ENCODE measurements around the gene RNF141.

DNA sequence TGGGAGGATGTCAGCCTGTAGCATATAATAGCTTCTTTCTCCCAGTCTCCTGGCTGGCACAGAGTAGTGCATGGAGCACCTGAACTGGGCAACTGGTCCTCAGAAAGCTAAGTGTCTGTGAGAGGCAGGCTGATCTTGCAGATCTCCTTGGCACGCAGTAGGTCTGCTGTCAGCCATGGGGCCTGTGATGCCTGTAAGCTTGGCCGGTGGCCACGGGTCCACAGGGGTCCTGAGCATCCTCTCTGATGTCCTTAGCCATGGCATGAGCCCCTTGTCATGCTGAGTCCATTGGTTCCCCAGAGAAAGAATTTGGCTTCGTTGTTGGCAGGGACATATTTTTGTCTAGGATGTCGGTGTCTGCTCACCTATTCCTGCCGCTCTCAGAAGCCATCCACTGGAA lies 61.0 kb downstream of the RNF141 start:
- TF ChIP-seq, protein P1, sequence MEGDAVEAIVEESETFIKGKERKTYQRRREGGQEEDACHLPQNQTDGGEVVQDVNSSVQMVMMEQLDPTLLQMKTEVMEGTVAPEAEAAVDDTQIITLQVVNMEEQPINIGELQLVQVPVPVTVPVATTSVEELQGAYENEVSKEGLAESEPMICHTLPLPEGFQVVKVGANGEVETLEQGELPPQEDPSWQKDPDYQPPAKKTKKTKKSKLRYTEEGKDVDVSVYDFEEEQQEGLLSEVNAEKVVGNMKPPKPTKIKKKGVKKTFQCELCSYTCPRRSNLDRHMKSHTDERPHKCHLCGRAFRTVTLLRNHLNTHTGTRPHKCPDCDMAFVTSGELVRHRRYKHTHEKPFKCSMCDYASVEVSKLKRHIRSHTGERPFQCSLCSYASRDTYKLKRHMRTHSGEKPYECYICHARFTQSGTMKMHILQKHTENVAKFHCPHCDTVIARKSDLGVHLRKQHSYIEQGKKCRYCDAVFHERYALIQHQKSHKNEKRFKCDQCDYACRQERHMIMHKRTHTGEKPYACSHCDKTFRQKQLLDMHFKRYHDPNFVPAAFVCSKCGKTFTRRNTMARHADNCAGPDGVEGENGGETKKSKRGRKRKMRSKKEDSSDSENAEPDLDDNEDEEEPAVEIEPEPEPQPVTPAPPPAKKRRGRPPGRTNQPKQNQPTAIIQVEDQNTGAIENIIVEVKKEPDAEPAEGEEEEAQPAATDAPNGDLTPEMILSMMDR (tag by site-specific recombination; IDR thresholded peaks at IDR 0.05) = no peak
- TF ChIP-seq, protein P2, sequence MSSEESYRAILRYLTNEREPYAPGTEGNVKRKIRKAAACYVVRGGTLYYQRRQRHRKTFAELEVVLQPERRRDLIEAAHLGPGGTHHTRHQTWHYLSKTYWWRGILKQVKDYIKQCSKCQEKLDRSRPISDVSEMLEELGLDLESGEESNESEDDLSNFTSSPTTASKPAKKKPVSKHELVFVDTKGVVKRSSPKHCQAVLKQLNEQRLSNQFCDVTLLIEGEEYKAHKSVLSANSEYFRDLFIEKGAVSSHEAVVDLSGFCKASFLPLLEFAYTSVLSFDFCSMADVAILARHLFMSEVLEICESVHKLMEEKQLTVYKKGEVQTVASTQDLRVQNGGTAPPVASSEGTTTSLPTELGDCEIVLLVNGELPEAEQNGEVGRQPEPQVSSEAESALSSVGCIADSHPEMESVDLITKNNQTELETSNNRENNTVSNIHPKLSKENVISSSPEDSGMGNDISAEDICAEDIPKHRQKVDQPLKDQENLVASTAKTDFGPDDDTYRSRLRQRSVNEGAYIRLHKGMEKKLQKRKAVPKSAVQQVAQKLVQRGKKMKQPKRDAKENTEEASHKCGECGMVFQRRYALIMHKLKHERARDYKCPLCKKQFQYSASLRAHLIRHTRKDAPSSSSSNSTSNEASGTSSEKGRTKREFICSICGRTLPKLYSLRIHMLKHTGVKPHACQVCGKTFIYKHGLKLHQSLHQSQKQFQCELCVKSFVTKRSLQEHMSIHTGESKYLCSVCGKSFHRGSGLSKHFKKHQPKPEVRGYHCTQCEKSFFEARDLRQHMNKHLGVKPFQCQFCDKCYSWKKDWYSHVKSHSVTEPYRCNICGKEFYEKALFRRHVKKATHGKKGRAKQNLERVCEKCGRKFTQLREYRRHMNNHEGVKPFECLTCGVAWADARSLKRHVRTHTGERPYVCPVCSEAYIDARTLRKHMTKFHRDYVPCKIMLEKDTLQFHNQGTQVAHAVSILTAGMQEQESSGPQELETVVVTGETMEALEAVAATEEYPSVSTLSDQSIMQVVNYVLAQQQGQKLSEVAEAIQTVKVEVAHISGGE (tag by site-specific recombination; conservative IDR thresholded peaks at IDR 0.05; ENCODE audit: low read depth) = no peak
- TF ChIP-seq YY1 (tag by site-specific recombination; IDR thresholded peaks at IDR 0.05) = no peak
